ENCODE results near the gene STRBP.

Gene STRBP

GRCh38 chr9:123104807-123105206 lies 163.6 kb downstream of the STRBP start:
- no peak for DNase-seq (ENCODE audit: low read depth)
- TF ChIP-seq CTCF (conservative IDR thresholded peaks at IDR 0.05; ENCODE audit: low read depth, low read length), result no peak
- no peak overlapping the region for H3K4me3 ChIP-seq (ENCODE audit: low read length)

GRCh38 chr9:123102375-123103113 lies 165.8 kb downstream of the STRBP start:
- H3K4me3 ChIP-seq (ENCODE audit: low read length), result no peak overlapping the region
- no peak for DNase-seq (ENCODE audit: low read depth)
- peak; percentile 61 for TF ChIP-seq CTCF (conservative IDR thresholded peaks at IDR 0.05; ENCODE audit: low read depth, low read length)

DNA sequence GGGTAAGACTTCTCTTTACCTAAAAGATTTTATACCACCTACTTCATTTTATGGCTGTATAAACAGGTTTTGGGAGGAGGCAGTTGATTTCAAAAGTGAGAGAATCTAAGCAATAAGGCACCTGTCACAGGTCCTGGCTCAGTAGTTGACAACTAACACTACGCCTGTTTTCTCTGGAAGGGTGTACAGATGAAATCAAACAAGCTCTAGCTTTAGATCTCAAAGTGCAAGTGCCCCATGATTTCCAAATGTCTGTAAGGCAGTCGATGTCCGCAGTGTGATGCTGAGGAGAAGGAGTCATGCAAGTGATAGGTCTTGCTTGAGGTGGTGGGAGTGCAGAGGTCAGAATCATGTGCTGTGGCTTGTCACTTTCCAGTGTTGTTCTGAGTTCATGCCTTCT lies 168.8 kb downstream of the STRBP start:
- DNase-seq (ENCODE audit: low read depth), result no peak
- no peak overlapping the region for H3K4me3 ChIP-seq (ENCODE audit: low read length)
- TF ChIP-seq CTCF (conservative IDR thresholded peaks at IDR 0.05; ENCODE audit: low read depth, low read length), result no peak

DNA sequence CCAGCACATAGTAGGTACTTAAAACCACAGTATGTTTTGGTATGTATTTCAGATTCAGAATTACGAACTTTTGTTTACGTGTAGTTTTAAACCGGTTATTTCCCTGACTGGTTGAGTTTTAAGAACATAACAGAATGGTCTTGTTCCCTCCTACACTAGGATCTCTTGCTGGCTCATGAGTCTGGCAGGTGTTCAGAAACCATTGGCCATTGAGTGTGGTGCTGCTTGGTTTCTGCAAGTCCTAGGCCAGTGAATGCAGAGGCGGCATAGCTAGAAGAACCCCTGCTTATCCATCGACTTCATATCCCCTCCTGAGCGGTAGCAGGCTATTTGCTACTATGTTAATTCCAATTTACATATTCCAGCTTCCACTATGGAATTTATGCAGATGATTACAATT lies 169.3 kb downstream of the STRBP start:
- TF ChIP-seq CTCF (conservative IDR thresholded peaks at IDR 0.05; ENCODE audit: low read depth, low read length), result no peak
- no peak for DNase-seq (ENCODE audit: low read depth)
- H3K4me3 ChIP-seq (ENCODE audit: low read length), result no peak overlapping the region

DNA sequence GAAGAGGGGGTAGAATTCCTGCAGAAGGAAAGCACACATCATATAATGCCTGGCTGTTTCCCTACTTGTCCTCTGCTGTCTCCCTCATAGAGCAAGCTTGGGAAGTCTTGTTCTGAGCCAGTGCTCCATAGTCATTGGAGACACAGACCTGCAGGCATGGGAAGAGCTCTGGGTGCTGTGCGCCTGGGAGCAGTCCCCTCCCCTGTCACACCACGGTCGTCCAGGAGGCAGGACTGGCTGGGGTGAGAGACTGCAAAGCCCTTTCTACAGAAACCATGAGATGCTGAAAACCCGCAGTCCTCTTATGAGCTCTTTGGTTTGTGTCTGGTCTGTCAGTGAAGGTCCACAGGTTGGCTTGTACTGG lies 170.3 kb downstream of the STRBP start:
- no peak for DNase-seq (ENCODE audit: low read depth)
- no peak for TF ChIP-seq CTCF (conservative IDR thresholded peaks at IDR 0.05; ENCODE audit: low read depth, low read length)
- no peak overlapping the region for H3K4me3 ChIP-seq (ENCODE audit: low read length)

- no peak overlapping the region for H3K4me3 ChIP-seq (ENCODE audit: low read length)
- no peak for DNase-seq (ENCODE audit: low read depth)
- no peak for TF ChIP-seq CTCF (conservative IDR thresholded peaks at IDR 0.05; ENCODE audit: low read depth, low read length)
Observed at GRCh38 chr9:123097430-123098095, 170.8 kb downstream of the STRBP start.

DNA sequence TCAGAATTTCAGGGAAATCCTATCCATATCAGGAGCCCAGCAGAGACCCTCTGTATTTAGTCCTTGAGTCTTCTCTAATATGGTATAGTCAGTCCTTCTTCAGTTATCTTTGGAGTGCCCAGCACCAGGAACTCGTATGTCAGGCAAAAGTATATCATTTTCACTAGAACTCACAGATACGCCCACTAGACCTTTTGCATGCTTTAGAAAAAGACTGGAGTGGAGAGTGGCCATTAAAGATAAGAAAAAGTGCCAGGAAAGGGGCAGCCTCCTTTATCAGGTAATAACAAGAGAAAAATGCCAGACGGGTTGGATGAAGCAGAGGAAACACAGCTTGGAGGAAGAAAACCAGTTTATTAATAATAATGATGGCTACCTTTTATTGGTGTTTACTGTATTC lies 171.4 kb downstream of the STRBP start:
- no peak overlapping the region for H3K4me3 ChIP-seq (ENCODE audit: low read length)
- no peak for TF ChIP-seq CTCF (conservative IDR thresholded peaks at IDR 0.05; ENCODE audit: low read depth, low read length)

More for the DNA sequence above, 171.4 kb downstream of the STRBP start:
- no peak for DNase-seq (ENCODE audit: low read depth)

All from retinal pigment epithelial cell (primary cell).